NCI-H2107 treated with DMSO at 0.1 percent for 48 hours (cell line): ENCODE measurements around the gene CERS1.
A peak's percentile ranks its signal among the peaks of the same experiment; 100 is the strongest.
"Not testable (repeated sequence)": the region's sequence is repeated elsewhere in the genome, so short reads cannot be mapped to it uniquely, and the experiment has no call there.

Source experiments
- DNase-seq: peaks from one replicate; lab custom pipeline; 2025; ENCODE audit not compliant: unreplicated experiment; lab: John Stamatoyannopoulos, UW

CERS1 gene

DNA sequence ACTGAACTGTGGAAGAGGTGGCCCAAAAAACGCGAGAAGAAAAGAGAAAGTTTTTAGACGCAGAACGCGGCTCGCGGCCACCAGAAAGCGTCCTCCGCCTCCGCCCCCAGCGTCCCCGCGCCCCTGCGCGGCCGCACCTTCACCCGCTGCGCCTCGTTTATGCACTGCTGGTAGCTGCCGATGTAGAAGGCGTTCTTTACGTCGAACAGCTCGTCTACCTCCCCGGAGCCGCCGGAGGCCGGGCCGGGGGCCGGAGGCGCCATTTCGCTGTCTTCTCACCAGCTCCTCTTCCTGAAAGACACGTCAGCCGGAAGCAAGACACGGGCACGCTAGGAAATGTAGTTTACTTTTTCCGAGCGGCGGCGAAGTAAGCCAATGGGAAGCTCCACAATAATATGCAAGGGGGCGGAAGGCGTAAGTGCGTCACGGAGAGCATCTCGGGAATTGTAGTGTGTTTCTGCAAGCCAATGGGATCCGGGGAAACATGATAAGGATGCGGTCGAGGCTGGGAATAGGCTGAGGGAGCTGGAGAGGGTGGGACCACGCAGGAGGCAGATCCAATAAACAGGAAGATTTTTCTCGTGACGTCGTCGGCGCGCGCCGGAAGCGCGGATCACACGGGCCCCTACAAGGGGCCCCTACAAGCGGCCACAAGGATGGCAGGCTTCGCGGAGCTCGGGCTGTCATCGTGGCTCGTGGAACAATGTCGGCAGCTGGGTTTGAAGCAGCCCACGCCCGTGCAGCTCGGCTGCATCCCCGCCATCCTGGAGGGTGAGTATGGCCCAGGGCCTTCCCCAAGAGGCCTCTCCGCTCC is 23.3 kb upstream of the CERS1 start, which contains the start of the genes COPE and DDX49:
Gene COPE (minus strand): TSS at position 302 of the 814 bp plus-strand sequence. CDS start 39 bp downstream, at position 263.
Gene DDX49 (plus strand): TSS at position 630 of the 814 bp plus-strand sequence. CDS start 27 bp downstream, at position 657.
- DNase-seq: peak; percentile 99

DNA sequence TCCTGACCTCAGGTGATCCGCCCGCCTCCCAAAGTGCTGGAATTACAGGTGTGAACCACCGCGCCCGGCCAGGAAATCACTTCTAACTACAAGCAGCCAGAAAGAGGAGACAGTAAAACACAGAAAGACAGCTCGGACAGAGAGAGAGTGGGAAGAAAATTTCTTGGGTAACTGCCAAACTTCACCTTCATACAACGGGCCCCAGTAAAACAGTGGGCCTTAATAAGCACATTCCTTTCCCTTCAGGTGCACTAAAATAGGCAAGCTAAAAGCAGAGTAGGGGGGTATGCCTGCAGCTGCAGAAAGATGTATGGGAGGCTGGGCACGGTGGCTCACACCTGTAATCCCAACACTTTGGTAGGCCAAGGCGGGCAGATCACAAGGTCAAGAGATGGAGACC is 21.6 kb upstream of the CERS1 start:
- DNase-seq: not testable (repeated sequence)

DNA sequence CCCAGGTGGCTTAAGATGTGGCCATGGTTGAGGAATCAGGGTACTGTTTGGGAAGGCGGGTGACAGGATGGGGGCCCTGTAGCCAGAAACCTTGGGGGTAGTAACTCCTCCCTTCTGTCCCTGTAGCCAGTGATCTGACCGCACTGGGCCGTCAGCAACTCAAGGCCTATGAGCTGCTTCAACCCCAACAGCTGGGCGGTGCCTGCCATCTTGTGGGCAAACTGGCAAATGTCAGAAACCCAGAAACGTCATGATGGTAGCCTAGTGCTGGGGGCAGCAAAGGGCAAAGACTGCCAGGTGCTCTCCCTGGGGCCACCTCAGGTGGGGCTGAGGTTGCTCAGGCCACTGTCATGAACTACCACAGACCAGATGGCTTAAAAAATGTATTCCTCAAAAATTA is 19.7 kb upstream of the CERS1 start:
- DNase-seq: no peak

DNA sequence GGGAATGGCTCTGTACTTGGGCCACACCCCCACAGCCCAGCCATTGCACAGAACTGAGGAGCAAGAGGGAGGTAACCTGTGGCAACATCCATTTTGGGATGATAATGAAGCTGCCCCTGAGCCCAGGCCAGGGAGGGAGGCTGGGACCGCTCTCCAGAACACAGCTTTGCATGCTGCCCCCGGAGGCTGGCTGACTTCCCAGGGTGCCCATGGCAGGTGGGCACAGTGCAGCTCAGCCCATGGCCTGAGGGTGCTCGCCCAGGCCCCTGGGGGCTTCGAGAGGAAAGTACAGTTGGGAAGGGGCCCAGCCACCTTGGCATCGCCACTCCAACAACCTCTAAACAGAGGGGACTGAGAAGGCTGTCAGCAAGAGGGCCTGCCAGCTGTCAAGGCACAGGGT is 17.5 kb upstream of the CERS1 start:
- DNase-seq: no peak

DNA sequence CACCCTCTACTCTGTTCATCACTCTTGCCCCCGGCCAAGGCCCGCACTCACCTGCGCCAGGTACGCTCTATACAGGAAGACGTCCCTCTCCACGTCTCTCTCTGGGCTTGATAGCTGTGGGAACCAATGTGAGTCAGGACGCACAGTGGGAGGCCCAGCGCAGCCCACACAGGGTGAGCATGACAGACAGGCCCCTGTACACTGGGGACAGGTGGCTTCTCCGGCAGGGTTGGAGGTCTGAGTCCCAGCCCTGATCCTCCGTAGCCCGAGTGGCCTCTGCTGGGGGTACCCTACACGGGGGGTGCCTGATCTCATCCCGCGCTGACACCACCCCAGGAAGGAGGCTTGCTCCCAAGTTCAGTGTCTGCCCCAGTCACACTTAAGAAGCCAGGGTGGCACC is 17.0 kb upstream of the CERS1 start:
- DNase-seq: no peak

DNA sequence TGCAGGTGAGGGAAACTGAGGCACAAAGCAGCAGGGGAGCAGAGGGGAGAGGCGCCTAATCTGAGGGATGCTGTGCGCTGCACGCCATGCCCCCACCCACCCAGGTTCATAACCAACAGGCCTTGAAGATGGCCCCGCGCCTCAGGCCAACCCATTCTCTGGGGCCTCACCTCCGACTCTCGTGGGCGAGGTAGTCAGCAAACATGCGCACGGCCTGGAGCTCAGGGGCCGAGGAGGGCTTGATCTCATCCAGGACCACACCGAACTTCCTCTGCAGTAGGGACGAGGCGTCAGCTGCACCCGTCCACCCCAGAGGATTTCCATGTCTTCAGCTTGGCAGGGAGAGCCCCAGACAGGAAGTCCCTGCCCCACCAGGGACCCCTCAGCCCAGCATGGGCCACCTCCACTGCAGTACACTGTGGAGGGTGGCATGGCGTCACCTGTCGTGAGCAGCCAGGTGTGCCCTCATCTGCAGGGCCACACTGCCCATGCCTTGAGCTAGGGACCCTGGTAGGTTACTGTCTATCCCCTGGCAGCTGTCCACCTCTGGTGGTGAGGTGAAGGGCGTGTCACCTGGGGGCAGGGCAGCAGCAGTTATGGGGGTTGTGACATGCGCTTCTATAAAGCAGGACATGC is 15.0 kb upstream of the CERS1 start:
- no peak for DNase-seq

DNA sequence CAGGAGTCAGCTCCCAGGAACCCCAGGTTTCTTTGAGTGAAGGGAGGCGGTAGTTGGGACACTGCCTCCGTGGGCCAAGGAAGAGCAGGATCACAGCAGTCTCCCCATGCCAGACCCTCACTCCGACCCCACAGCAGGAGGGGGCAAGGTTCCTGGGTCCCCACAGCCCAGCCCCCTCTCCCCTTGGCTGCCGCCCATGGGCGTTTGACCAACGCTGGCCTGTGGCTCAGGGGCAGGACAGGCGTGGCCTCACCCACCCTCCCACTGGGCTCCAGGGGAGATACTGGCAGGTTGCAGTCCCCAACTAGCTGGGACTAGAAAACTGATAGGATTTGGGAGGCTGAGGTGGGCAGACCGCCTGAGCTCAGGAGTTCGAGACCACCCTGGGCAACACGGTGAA is 14.1 kb upstream of the CERS1 start:
- no peak for DNase-seq

DNA sequence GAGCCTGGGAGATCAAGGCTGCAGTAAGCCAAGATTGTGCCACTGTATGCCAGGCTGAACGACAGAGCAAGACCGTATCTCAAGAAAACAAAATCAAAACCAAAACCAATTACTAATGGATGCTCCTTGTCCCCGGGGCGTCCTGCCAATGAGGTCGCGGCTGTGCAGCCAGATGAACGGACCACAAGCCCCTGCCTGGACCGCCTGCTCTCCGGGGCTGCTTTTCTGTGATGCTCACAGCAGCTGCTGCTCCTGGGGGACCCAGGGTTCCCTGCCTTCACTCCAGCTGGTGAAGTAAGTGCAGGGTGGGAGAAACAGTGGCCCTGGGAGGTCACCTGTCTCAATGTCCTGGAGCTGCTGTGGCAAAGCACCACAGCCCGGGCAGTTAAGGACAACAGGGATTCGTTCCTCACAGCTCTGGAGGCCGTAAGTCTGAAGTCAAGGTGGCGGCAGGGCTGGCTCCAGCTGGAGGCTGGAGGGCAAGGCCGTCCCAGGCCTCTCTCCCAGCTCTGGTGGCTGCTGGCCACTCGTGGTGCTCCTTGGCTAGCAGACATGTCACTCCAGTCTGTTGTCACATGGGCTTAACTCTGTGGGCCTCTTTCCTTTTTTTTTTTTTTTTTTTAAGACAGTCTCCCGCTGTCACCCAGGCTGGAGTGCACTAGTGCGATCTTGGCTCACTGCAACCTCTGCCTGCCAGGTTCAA is 13.1 kb upstream of the CERS1 start:
- no peak for DNase-seq

DNA sequence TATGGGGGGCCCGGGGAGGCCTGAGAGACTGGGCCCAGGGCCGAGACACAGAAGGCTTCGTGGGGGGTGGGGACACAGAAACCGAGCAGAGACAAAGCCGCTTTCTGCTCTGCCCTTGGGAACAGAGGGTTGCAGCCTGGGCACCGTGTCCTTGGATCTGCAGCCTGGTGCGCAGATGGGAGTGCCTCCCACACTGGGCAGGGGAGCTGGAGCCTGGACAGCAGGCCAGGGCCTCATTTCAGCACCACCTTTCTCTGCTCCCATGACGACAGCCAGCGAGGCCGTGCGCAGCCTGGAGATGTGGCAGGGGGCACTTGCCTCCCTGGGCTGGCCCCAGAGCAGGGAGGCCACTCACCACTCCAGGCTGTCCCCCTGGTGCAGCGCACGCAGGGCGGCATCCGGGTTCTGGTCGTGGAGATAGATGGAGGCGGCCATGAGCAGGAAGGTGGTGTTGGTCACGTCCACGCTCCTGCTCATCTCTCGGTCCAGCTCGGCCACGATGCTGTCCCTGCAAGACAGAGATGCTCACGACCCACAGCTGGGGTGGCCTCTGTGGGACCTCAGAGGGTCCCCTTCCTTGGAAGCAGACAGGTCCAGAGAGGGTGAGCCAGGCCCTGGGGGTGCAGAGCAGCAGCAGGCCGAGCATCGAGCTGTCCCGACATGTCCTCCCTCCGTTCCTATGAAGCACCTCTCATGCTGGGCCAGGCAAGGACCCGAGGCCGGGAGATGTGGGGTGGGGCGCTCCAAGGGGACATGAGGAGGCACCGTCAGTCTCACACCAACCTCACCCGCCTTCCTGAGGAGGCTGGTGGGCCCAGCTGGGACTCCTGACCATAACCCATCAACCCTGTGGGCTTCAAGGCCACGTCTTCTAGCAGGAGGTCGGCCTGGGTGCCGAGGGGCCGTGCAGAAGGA is 10.9 kb upstream of the CERS1 start:
- DNase-seq: no peak

DNA sequence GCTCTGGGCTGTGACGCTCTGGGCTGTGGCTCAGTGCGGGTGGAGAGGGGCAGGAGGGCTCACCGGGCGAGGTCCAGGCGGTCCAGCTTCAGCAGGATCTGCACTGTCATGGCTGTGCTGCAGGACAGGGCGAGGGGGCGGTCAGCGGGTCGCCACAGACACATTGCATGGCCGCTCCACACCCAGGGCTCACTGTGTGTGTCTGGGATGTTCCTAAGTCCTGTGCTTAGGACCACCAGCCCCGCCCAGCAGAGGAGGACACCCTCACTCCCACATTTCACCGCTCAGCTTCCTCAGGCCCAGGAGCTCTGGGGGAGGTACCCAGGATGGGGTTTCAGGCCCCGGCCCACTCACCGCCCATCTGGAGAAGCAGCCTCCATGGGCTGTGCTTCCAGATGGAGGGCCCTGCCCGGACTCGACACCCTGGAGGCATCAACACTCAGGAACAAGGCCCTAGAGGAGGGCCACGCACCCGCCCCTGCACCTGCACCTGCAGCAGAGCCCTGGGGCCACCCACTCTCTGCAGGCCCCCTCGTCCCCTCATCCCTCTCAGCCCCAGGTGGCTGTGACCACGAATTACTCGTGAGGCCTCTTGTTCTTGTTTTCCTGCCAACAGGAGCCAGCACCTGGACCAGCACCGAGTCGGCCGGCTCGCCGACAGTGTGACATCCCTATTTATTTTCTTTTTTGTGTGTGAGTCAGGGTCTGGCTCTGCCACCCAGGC is 9.7 kb upstream of the CERS1 start:
- DNase-seq: no peak

DNA sequence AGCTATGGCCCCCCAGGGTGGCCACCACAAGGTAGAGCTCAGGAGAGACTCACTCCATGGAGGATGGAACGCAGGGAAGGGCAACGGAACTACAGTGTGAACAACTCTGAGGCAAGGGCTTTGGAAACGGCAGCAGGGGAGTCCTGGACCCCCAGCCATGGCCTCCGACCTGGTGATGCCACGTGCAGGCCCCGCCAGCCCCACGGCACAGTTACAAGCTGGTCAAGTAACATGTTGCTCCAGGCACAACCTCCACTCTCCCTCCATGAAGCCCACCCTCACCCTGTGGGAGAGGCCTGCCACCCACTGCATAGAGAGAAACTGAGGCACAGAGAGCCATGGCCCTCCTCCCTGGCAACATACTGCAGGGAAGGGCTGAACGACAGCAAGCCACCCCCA is 9.1 kb upstream of the CERS1 start:
- no peak for DNase-seq

DNA sequence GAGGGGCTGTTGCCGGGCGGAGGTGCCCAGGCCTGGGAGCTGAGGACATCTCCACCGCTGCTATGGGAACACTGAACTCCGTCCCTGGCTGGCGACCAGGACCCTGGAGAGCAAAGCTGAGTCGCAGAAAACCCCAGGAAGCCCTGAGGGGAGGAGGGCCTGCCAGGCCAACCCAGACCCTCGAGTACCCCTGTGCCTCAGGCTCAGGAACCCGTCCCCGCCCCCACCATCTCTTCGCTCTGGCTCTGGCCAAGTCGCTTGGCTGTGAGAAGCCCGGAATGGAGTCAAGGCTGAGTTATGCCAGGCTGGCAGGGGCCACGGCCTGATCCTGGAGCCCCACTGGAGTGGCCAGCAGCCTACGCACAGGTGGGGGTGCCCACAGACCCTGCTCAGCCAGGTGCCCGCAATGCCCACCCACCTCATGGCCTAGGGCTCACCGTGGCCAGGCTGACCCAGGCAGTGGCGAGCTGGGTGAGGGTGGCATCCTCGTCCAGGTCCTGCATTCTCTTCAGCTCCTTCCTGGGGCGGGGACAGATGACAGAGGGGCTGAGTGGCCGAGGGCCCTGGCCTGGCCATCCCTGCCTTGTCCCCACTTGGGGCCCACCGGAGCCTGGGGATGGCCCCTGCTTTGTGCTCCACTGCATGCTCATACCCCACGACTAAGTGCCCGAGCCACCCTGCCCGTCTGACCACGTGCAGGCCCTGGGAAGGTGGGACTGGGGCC is 8.5 kb upstream of the CERS1 start:
- no peak for DNase-seq

DNA sequence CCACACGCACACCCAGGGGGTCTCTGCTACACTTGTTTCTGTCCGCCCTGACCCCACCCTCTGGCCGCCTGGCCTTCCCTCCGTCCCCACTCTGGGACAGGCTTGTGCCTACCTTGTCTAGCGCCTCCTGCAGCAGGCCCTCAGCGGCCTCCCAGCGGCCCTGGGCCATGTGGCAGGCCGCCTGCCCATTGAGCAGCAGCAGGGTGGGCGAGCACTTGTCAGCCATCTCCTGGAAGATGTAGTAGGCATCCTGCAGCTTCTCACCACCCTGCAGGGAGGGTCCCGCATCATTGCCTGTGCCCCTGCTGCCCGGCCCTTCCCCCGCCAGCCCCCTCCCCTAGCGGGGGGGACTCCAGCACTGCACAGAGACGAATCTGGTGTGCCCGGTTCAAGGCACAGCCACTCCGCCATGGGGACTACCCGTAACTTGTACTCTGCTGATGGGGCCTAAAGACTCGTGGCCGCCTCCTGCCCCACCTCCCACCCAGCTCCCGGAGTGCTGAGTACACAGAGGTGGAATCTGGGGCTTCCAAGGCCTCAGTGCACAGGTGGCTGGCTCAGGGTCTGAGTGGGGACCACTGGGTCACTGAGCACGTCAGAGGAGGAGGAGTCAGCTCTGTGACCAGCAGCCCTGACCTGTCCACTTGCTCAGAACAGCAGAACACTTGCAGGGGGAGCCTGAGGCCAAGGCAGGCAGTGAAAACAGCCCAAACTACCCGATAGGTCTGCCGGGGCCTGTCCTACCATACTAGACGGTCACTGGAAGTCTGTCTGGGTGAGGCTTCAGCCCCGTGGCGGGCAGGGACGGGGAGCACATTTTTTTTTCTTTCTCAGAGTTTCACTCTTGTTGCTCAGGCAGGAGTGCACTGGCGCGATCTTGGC is 7.4 kb upstream of the CERS1 start:
- DNase-seq: no peak

DNA sequence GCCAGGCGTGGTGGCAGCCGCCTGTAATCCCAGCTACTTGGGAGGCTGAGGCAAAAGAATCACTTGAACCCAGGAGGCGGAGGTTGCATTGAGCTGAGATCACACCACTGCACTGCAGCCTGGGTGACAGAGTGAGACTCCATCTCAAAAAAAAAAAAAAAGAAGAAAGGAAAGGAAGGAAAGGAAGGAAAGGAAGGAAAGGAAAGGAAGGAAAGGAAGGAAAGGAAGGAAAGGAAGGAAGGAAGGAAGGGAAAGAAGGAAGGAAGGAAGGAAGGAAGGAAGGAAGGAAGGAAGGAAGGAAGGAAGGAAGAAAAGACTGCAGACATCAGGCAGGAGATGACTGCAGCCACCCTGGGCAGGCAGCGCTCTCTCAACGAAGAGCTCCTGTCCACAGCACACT is 6.6 kb upstream of the CERS1 start:
- DNase-seq: not testable (repeated sequence)

DNA sequence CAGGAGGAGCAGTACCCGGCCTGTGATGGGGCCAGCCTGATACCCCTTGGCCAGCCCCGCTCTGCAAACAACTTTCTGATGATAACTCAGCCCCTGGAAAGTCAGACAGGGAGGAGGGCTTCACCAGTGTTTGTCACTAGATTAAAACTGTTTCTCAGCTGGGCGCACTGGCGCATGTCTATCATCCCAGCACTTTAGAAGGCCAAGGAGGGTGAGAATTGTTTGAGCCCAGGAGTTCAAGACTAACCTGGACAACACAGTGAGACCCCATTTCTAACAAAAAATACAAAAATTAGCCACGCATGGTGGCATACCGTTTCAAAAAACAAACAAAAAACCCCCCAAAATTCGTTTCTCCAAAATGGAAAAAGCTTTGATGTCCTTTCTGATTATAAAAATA is 5.5 kb upstream of the CERS1 start:
- no peak for DNase-seq

DNA sequence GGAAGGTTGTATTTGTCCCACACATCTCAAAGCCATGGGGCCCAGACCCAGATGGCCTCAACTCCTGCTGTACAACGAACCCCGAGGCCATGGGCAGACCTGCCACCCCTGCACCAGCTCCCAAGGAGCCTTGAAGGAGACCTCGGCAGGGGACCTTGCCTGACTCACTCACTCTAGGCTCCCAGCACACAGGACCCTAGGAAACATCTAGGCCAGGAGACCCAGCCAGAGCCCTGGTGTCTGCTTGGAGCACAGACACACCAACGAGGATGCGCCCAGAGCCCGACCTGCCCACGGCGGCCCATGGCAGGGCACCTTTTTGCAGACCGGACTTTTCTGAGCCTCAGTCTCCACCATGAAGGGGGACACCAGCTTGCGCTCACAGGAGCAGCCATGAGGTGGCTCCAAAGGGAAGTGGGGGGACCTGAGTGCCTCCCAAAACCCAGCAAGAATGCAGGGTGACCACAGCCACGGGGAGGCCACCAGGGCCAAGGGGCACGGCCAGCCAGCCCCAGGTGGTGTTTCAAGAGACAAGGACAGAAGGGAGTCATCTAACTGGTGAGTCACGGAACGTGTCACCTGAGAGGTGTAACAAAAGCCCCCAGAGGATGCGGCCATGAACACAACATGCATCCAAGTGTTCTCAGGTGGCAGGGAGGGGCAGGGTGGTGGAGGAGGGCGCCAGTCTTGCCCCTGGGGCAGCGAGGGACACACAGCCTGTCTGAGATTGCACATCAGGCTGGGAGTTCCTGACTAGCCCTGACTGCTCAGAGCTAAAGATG is 4.9 kb upstream of the CERS1 start:
- no peak for DNase-seq

DNA sequence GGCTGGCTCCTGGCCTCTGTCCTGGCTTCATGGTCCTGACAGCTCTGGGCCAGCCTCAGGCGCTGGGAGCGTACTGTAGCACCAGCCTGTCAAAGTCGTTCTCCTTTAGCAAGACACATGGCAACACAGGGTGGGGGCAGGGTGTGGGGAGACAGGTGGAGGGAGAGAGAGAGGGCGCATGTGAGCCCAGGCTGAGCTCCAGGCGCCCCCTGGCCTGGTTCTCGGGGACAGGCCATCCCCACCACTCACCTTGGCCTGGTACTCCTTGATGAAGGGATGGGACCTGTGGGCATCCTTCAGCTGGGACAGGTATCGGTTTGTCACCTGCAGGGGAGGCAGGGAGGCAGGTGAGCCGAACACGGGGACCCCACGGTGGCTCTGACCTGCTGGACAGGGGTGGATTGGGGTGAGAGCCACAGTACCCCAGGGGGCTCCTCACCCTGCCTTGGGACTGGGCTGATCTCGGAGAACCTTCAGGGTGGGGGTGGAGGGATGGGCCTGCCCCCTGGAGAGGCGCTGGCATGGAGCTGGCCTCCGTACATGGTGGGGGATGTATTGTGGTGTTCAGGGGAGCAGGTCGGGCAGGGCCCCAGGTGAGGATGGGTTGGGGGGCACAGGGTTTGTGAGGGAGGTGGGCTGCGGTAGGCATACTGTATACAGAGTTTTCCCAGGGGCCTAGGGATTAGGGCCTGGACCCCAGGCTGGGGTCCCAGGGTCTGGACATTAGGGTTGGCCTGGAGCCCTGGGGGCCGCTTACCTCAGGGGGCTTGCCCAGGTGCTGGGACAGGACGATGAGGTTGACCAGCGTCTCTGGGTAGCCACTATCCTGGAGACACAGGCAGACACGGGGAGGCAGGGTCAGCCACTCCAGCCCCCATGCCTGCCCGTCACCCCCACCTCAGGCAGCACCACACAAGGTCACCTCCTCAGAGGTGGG is 3.9 kb upstream of the CERS1 start:
- DNase-seq: no peak
